ENCODE measurements around the gene PPP2R5C.

DNA sequence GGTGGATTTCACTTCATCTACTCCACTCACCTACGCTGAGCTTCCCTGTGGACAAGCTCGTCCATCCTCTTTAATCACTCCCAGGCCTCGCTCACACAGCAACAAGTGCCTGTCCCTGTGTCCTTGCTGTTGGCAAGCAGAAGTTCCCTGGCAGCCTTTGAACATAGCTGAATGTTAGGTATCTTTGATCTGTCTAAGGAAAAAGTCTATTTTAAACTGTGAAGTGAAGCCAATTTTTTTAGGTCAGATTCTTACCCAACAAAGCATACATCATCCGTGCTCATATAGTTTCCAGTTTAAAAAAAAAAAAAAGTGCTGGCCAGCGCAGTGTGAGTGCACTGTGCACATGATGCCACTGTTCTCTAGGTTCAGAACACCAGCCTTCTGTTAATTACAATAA is 36.3 kb downstream of the PPP2R5C start:
- no peak for TF ChIP-seq CTCF (tag by site-specific recombination; IDR thresholded peaks at IDR 0.05)
- no peak for TF ChIP-seq ZNF510 (tag by site-specific recombination; IDR thresholded peaks at IDR 0.05; ENCODE audit: insufficient replicate concordance)
- TF ChIP-seq REST (tag by site-specific recombination; IDR thresholded peaks at IDR 0.05): no peak
- TF ChIP-seq ZNF624 (tag by site-specific recombination; IDR thresholded peaks at IDR 0.05): no peak
- no peak for TF ChIP-seq ZNF280C (tag by site-specific recombination; IDR thresholded peaks at IDR 0.05)

All from HEK293 (cell line).